ENCODE data around the gene YTHDC1. TPM values are rescaled to one million over a fixed set of nuclear protein-coding genes. Genes with fewer than 3 reads are reported as not detected.
A peak's percentile ranks its signal among the peaks of the same experiment; 100 is the strongest.

YTHDC1 gene
- polyA plus RNA-seq, 1 experiment: 48.0 TPM

- no peak for TF ChIP-seq CTCF (IDR thresholded peaks at IDR 0.05; ENCODE audit: low read depth, low read length)
- ChIA-PET POLR2A (no interaction called here), CTCF (interaction anchor here (0.6 to 3.3 kb wide), 8 partner anchors 15 to 805 kb away, joined by 3 to 130 read pairs (median 8); no protein-coding TSS in a partner anchor)
- Histone ChIP-seq H3K4me3 (ENCODE audit: low read depth, low read length) (no peak overlapping the region), H3K9me3 (ENCODE audit: control insufficient read depth, insufficient read depth, low read length) (no peaks in the 10 kb centered on the region), H3K27ac (ENCODE audit: low read depth, low read length) (no peak overlapping the region), H3K27me3 (ENCODE audit: control insufficient read depth, insufficient read depth, low read length) (no peaks in the 10 kb centered on the region)
- DNase-seq (ENCODE audit: low read depth, low spot score): no peak
These were observed 77.0 kb downstream of the YTHDC1 start for GRCh38 chr4:68272860-68273259.

DNA sequence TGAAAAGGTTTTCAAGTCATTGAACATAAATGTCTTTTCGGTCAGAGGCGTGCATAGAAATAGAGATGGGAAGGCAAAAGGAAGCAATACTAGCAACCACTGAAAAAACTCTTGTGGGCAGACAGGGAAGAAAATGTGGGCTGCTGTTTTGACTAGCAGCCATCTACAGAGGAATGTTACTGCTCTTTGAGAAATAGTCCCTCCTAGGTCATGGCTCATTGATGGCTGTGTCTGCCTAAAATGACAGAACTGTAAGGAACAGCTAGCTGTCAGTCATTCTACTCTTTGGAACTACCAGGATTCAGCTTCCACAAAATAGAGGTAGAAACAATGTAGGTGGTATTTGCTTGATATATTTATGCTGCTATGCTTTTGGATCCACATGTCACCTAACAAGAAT is 77.5 kb downstream of the YTHDC1 start:
- DNase-seq (ENCODE audit: low read depth, low spot score): no peak
- no peak for TF ChIP-seq CTCF (IDR thresholded peaks at IDR 0.05; ENCODE audit: low read depth, low read length)
- Histone ChIP-seq H3K4me3 (ENCODE audit: low read depth, low read length) (peak overlapping the region; percentile 49), H3K27ac (ENCODE audit: low read depth, low read length) (no peak overlapping the region), H3K9me3 (ENCODE audit: control insufficient read depth, insufficient read depth, low read length) (no peaks in the 10 kb centered on the region), H3K27me3 (ENCODE audit: control insufficient read depth, insufficient read depth, low read length) (no peaks in the 10 kb centered on the region)
- ChIA-PET POLR2A (interaction anchor here (0.7 kb wide), 1 partner anchor 28 kb away, joined by 4 read pairs; no protein-coding TSS in a partner anchor), CTCF (interaction anchor here (0.5 to 3.3 kb wide), 37 partner anchors 8 to 805 kb away, joined by 3 to 130 read pairs (median 4); no protein-coding TSS in a partner anchor)

DNA sequence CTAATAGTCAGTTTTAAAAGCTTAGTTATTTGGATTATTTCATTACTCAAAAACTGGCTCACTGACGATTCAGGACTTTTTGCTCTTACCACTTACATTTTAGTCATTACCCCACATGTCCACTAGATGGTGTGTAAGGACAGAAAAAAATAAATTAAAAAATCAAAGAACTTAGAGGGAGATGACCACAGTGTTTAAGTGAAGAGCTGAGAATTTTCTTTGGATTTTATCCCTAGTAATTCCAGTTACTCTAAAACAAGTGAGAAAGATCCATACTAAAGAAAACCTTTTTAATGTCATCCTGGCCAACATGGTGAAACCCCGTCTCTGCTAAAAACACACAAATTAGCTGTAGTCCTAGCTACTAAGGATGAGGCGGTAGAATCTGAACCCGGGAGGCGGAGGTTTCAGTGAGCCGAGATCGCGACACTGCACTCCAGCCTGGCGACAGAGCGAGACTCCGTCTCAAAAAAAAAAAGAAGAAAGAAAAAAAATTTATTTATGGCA is 78.0 kb downstream of the YTHDC1 start:
- H3K27ac ChIP-seq (ENCODE audit: low read depth, low read length): no peak overlapping the region

DNA sequence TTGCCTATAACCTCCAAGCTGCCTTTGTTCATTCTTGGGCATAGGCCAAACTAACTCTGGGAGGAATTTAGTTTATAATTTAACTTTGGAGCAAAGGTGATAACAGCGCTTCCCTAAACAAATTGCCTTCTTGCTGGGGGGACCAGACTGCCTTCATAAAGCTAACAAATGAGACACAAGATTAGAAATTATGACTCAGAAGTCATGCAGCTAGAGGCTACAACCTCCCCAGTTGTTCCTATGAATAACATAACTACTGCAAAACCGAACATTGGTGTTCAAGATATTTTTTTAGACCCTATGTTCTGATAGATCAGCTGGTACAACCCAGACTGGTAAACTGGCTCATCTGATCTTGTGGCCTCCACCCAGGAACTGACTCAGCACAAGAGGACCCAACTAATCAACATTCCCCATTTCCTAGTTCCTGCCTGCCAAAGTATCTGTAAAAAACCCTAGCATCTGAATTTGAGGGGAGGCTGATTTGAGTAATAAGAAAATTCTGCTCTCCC is 82.4 kb downstream of the YTHDC1 start:
- no peak overlapping the region for H3K27ac ChIP-seq (ENCODE audit: low read depth, low read length)
- no peak for TF ChIP-seq CTCF (IDR thresholded peaks at IDR 0.05; ENCODE audit: low read depth, low read length)
- H3K9me3 ChIP-seq (ENCODE audit: control insufficient read depth, insufficient read depth, low read length): no peaks in the 10 kb centered on the region
- DNase-seq (ENCODE audit: low read depth, low spot score): peak; percentile 1
- H3K4me3 ChIP-seq (ENCODE audit: low read depth, low read length): no peak overlapping the region
- ChIA-PET POLR2A (no interaction called here), CTCF (interaction anchor here (2.5 kb wide), 1 partner anchor 109 kb away, joined by 18 read pairs; no protein-coding TSS in a partner anchor)
- H3K27me3 ChIP-seq (ENCODE audit: control insufficient read depth, insufficient read depth, low read length): no peaks in the 10 kb centered on the region

More for the DNA sequence above, 78.0 kb downstream of the YTHDC1 start:
- TF ChIP-seq CTCF (IDR thresholded peaks at IDR 0.05; ENCODE audit: low read depth, low read length): peak; percentile 73
- Histone ChIP-seq H3K4me3 (ENCODE audit: low read depth, low read length) (peak overlapping the region; percentile 49), H3K27me3 (ENCODE audit: control insufficient read depth, insufficient read depth, low read length) (no peaks in the 10 kb centered on the region), H3K9me3 (ENCODE audit: control insufficient read depth, insufficient read depth, low read length) (no peaks in the 10 kb centered on the region)
- DNase-seq (ENCODE audit: low read depth, low spot score): peak; percentile 30
- ChIA-PET CTCF (interaction anchor here (0.5 to 3.3 kb wide), 41 partner anchors 9 to 1345 kb away, joined by 3 to 130 read pairs (median 4); no protein-coding TSS in a partner anchor), POLR2A (interaction anchor here (0.7 kb wide), 1 partner anchor 28 kb away, joined by 4 read pairs; no protein-coding TSS in a partner anchor)

GRCh38 chr4:68264875-68265565 is 84.9 kb downstream of the YTHDC1 start:
- TF ChIP-seq CTCF (IDR thresholded peaks at IDR 0.05; ENCODE audit: low read depth, low read length): no peak
- no peak for DNase-seq (ENCODE audit: low read depth, low spot score)
- ChIA-PET POLR2A (no interaction called here), CTCF (no interaction called here)
- no peaks in the 10 kb centered on the region for H3K27me3 ChIP-seq (ENCODE audit: control insufficient read depth, insufficient read depth, low read length)
- no peaks in the 10 kb centered on the region for H3K9me3 ChIP-seq (ENCODE audit: control insufficient read depth, insufficient read depth, low read length)
- H3K27ac ChIP-seq (ENCODE audit: low read depth, low read length): no peak overlapping the region
- H3K4me3 ChIP-seq (ENCODE audit: low read depth, low read length): no peak overlapping the region
